DND-41 (cell line): ENCODE measurements around the gene TMEM131L.

Experiments
- CTCF ChIP-seq: IDR thresholded peaks from 2 replicates; pipeline ENCODE4 v1.5.1; 2012; ENCODE audit warnings: borderline replicate concordance, low read length, moderate library complexity, mild to moderate bottlenecking; ENCODE audit not compliant: poor library complexity, severe bottlenecking; ENCODE audit errors: extremely low read depth
- EZH2 ChIP-seq: IDR thresholded peaks from 3 replicates; pipeline ENCODE4 v1.6.1; 2012; ENCODE audit warnings: borderline replicate concordance, low read depth, mild to moderate bottlenecking, moderate library complexity, low read length, inconsistent platforms; ENCODE audit not compliant: severe bottlenecking

GRCh38 chr4:153679486-153679885 is 213.3 kb downstream of the TMEM131L start:
- TF ChIP-seq CTCF (peak; percentile 14), EZH2 (no peak)
